ENCODE data around the gene NALF2.

The NALF2 gene

GRCh38 chrX:69507500-69507789, 3.3 kb downstream of the NALF2 start:
- DNase-seq (ENCODE audit: low read depth), result no peak
- no peak overlapping the region for H3K4me3 ChIP-seq (replicated peaks; ENCODE audit: low read depth, low read length)
- TF ChIP-seq CTCF (IDR thresholded peaks at IDR 0.05; ENCODE audit: low read length, missing control alignments), result no peak

GRCh38 chrX:69508610-69509009, 4.5 kb downstream of the NALF2 start:
- H3K4me3 ChIP-seq (replicated peaks; ENCODE audit: low read depth, low read length), result no peak overlapping the region
- TF ChIP-seq CTCF (IDR thresholded peaks at IDR 0.05; ENCODE audit: low read length, missing control alignments), result no peak
- DNase-seq (ENCODE audit: low read depth), result no peak

GRCh38 chrX:69510137-69510715, 6.1 kb downstream of the NALF2 start:
- no peak for TF ChIP-seq CTCF (IDR thresholded peaks at IDR 0.05; ENCODE audit: low read length, missing control alignments)
- no peak for DNase-seq (ENCODE audit: low read depth)

GRCh38 chrX:69510914-69511513, 6.9 kb downstream of the NALF2 start:
- no peak for DNase-seq (ENCODE audit: low read depth)
- no peak overlapping the region for H3K4me3 ChIP-seq (replicated peaks; ENCODE audit: low read depth, low read length)
- TF ChIP-seq CTCF (IDR thresholded peaks at IDR 0.05; ENCODE audit: low read length, missing control alignments), result no peak

More at GRCh38 chrX:69510137-69510715, 6.1 kb downstream of the NALF2 start:
- no peak overlapping the region for H3K4me3 ChIP-seq (replicated peaks; ENCODE audit: low read depth, low read length)

- DNase-seq (ENCODE audit: low read depth), result no peak
- no peak for TF ChIP-seq CTCF (IDR thresholded peaks at IDR 0.05; ENCODE audit: low read length, missing control alignments)
- no peak overlapping the region for H3K4me3 ChIP-seq (replicated peaks; ENCODE audit: low read depth, low read length)
Observed at GRCh38 chrX:69522052-69522451, 17.9 kb downstream of the NALF2 start.

GRCh38 chrX:69523314-69523713, 19.2 kb downstream of the NALF2 start:
- DNase-seq (ENCODE audit: low read depth), result no peak
- no peak overlapping the region for H3K4me3 ChIP-seq (replicated peaks; ENCODE audit: low read depth, low read length)
- TF ChIP-seq CTCF (IDR thresholded peaks at IDR 0.05; ENCODE audit: low read length, missing control alignments), result no peak

GRCh38 chrX:69524781-69525363, 20.7 kb downstream of the NALF2 start:
- no peak overlapping the region for H3K4me3 ChIP-seq (replicated peaks; ENCODE audit: low read depth, low read length)
- DNase-seq (ENCODE audit: low read depth), result no peak
- no peak for TF ChIP-seq CTCF (IDR thresholded peaks at IDR 0.05; ENCODE audit: low read length, missing control alignments)

All from fibroblast of pulmonary artery (primary cell).